Chondrocyte (in vitro differentiated cells): Measurements from ENCODE around the gene ACKR4. TPM values are rescaled to one million over a fixed set of nuclear protein-coding genes. Genes with fewer than 3 reads are reported as not detected.

Experiments
- DNase-seq: peaks from one replicate; pipeline ENCODE4 v3.0.0; 2021; ENCODE audit warnings: mixed read lengths, low spot score
- H3K27ac Mint-ChIP-seq: one replicate; pipeline ENCODE4 v1.8.0; 2021; ENCODE audit warnings: mild to moderate bottlenecking, moderate library complexity, mixed read lengths; ENCODE audit not compliant: unreplicated experiment
- H3K27me3 Mint-ChIP-seq: 2 replicates; pipeline ENCODE4 v1.8.0; 2021; ENCODE audit warnings: low read depth, mixed read lengths
- H3K36me3 Mint-ChIP-seq: 2 replicates; pipeline ENCODE4 v1.8.0; 2021; ENCODE audit warnings: low read depth, mixed read lengths
- H3K4me1 Mint-ChIP-seq: 2 replicates; pipeline ENCODE4 v1.8.0; 2021; ENCODE audit warnings: low read depth, mild to moderate bottlenecking, mixed read lengths
- H3K4me3 Mint-ChIP-seq: one replicate; pipeline ENCODE4 v1.8.0; 2021; ENCODE audit warnings: mild to moderate bottlenecking, moderate library complexity, mixed read lengths; ENCODE audit not compliant: unreplicated experiment
- H3K9me3 Mint-ChIP-seq: 2 replicates; pipeline ENCODE4 v1.8.0; 2021; ENCODE audit warnings: low read depth, mixed read lengths
- total RNA-seq: library from RNA; stranded (reverse); gene quantifications from 3 replicates; pipeline ENCODE4 v1.2.1, GENCODE V29; 2021
- TF ChIP-seq, protein P1 (sequence below): fragments of 200-600 bp; sonication (generic); IDR thresholded peaks from 2 replicates; pipeline ENCODE4 v1.5.0; 2021; ENCODE audit warnings: antibody characterized with exemption, mild to moderate bottlenecking, moderate library complexity

ACKR4 gene
- total RNA-seq, 1 donor from 2014 or later, result not detected

DNA sequence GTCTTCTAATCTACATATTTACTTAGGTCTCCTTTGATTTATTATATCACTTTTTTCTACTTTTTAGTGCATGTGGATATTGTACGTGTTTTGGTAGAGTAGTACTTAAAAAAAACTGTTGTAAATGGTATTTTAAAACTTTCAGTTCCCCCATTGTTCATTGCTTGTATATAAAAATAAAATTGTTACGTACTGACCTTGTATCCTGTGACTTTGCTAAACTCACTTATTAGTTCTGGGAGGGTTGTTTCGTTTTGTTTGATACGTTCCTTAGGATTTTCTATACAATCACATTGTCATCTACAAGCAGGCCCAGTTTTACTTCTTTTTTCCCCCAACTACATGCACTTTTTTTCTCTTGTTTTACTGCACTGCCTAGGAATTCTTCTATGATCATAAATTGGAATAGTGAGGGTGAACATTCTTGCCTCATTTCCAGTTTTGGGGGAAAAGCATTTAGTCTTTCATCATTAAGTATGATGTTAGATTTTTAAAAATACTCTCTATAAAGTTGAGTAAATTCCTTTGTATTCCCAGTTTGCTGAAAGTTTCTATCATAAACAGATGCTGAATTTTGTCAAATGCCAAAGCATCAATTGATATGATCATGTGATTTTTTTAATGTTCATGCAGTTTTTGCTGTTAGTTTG, 33.5 kb upstream of the ACKR4 start:
- Mint-ChIP-seq H3K27me3 (no peaks in the 10 kb centered on the region), H3K27ac (no peak overlapping the region), H3K4me3 (no peak overlapping the region), H3K4me1 (peaks cover 1% of the 10 kb centered on the region), H3K9me3 (peaks cover 5% of the 10 kb centered on the region), H3K36me3 (peaks cover 11% of the 10 kb centered on the region)
- TF ChIP-seq, protein P1, sequence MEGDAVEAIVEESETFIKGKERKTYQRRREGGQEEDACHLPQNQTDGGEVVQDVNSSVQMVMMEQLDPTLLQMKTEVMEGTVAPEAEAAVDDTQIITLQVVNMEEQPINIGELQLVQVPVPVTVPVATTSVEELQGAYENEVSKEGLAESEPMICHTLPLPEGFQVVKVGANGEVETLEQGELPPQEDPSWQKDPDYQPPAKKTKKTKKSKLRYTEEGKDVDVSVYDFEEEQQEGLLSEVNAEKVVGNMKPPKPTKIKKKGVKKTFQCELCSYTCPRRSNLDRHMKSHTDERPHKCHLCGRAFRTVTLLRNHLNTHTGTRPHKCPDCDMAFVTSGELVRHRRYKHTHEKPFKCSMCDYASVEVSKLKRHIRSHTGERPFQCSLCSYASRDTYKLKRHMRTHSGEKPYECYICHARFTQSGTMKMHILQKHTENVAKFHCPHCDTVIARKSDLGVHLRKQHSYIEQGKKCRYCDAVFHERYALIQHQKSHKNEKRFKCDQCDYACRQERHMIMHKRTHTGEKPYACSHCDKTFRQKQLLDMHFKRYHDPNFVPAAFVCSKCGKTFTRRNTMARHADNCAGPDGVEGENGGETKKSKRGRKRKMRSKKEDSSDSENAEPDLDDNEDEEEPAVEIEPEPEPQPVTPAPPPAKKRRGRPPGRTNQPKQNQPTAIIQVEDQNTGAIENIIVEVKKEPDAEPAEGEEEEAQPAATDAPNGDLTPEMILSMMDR, result no peak
- DNase-seq, result no peak

DNA sequence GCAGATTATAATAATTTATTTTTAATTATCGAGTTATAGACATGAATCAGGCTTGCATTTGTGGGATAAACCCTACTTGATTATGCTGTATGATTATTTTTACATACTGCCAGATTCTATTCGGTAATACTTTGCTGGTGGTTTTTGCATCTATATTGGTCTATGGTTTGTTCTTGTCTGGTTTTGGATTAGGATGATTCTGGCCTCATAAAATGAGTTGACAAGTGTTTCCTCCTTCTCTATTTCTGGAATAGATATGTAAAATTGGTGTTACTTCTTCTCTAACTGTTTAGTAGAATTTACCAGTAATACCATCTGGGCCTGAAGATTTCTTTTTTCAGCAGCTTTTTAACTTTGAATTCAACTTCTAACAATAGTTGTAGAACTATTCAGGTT, 33.0 kb upstream of the ACKR4 start:
- Mint-ChIP-seq H3K9me3 (peaks cover 5% of the 10 kb centered on the region), H3K27ac (no peak overlapping the region), H3K4me3 (no peak overlapping the region), H3K27me3 (no peaks in the 10 kb centered on the region), H3K4me1 (peaks cover 7% of the 10 kb centered on the region), H3K36me3 (peaks cover 7% of the 10 kb centered on the region)
- TF ChIP-seq, protein P1, result no peak
- DNase-seq, result no peak

DNA sequence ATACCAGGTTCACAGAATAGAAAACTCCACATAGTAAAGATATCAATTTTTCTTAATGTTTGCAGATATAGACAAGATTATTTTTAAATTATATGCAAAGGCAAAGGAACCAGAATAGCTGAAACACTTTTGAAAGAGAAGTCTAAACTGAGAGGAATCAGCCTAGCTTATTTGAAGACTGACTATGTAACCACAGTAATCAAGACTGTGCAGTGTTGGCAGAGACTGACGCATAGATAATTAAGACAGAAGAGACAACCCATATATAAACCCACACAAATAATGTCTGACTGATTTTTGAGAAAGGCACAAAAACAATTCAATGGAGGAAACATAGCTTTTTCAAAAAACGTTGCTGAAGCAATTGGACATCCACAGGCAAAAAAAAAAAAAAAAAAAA, 28.6 kb upstream of the ACKR4 start:
- Mint-ChIP-seq H3K27ac (no peak overlapping the region), H3K4me3 (no peak overlapping the region), H3K27me3 (no peaks in the 10 kb centered on the region), H3K36me3 (peaks cover 17% of the 10 kb centered on the region), H3K9me3 (peaks cover 7% of the 10 kb centered on the region), H3K4me1 (peaks cover 17% of the 10 kb centered on the region)
- TF ChIP-seq, protein P1, result no peak
- DNase-seq, result no peak

DNA sequence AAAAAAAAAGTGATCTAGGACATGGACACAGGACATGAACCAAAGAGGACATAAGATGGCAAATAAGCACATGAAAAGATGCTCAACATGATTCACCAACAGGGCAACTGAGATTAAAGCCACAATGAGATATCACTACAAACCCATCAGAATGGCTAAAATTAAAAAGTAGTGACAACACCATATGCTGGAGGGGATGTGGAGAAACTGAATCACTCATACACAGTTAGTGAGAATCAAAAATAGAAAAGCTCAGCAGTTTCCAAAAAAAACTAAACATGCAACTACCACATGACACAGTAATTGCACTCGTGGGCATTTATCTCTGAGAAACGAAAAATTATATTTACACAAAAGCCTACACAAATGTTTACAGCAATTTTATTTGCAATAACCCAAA, 27.9 kb upstream of the ACKR4 start:
- TF ChIP-seq, protein P1, result no peak
- H3K4me3 Mint-ChIP-seq, result no peak overlapping the region
- H3K9me3 Mint-ChIP-seq, result peaks cover 7% of the 10 kb centered on the region
- DNase-seq, result no peak
- peak overlapping the region; percentile 72 for H3K27ac Mint-ChIP-seq
- H3K36me3 Mint-ChIP-seq, result peaks cover 16% of the 10 kb centered on the region
- no peaks in the 10 kb centered on the region for H3K27me3 Mint-ChIP-seq
- peaks cover 17% of the 10 kb centered on the region for H3K4me1 Mint-ChIP-seq

DNA sequence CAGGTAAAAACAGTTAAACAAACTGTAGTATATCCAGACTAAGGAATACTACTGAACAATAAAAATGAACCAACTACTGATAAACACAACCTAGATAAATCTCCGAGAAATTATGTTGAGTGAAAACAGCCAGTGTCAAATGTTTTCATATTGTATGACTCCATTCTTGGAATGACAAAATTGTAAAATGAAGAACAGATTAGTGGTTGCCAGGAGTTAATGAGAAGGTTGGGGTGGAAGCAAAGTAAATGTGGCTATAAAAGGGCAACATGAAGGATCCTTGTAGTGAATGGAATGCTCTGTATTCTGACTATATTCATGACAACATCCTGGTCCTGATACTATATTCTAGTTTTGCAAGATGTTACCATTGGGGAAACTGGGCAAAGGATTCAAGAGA, 27.5 kb upstream of the ACKR4 start:
- TF ChIP-seq, protein P1, result no peak
- DNase-seq, result no peak
- Mint-ChIP-seq H3K27ac (peak overlapping the region; percentile 72), H3K9me3 (peaks cover 7% of the 10 kb centered on the region), H3K4me1 (peaks cover 17% of the 10 kb centered on the region), H3K4me3 (no peak overlapping the region), H3K27me3 (no peaks in the 10 kb centered on the region), H3K36me3 (peaks cover 14% of the 10 kb centered on the region)
